Measurements from ENCODE around the gene C7orf33.

The C7orf33 gene

GRCh38 chr7:148624735-148625134 lies 34.2 kb downstream of the C7orf33 start:
- in situ Hi-C loops (cut with MboI; ENCODE audit: low sequenced_read_pairs): no loop called here

- in situ Hi-C loops (cut with MboI; ENCODE audit: low sequenced_read_pairs): no loop called here
Measured at GRCh38 chr7:148625342-148625741, 34.8 kb downstream of the C7orf33 start.

- in situ Hi-C loops (cut with MboI; ENCODE audit: low sequenced_read_pairs): no loop called here
Measured at GRCh38 chr7:148626828-148627227, 36.3 kb downstream of the C7orf33 start.

- in situ Hi-C loops (cut with MboI; ENCODE audit: low sequenced_read_pairs): no loop called here
Measured at GRCh38 chr7:148628011-148628410, 37.4 kb downstream of the C7orf33 start.

- in situ Hi-C loops (cut with MboI; ENCODE audit: low sequenced_read_pairs): no loop called here
Measured at GRCh38 chr7:148630078-148630477, 39.5 kb downstream of the C7orf33 start.

GRCh38 chr7:148633761-148634160 lies 43.2 kb downstream of the C7orf33 start:
- in situ Hi-C loops (cut with MboI; ENCODE audit: low sequenced_read_pairs): no loop called here

GRCh38 chr7:148637094-148637493 lies 46.5 kb downstream of the C7orf33 start:
- in situ Hi-C loops (cut with MboI; ENCODE audit: low sequenced_read_pairs): no loop called here

GRCh38 chr7:148645898-148646297 lies 55.3 kb downstream of the C7orf33 start:
- in situ Hi-C loops (cut with MboI; ENCODE audit: low sequenced_read_pairs): no loop called here

- in situ Hi-C loops (cut with MboI; ENCODE audit: low sequenced_read_pairs): no loop called here
Measured at GRCh38 chr7:148650232-148650858, 59.8 kb downstream of the C7orf33 start.

GRCh38 chr7:148652773-148653172 lies 62.2 kb downstream of the C7orf33 start:
- in situ Hi-C loops (cut with MboI; ENCODE audit: low sequenced_read_pairs): no loop called here

GRCh38 chr7:148657929-148658328 lies 67.4 kb downstream of the C7orf33 start:
- in situ Hi-C loops (cut with MboI; ENCODE audit: low sequenced_read_pairs): no loop called here

- in situ Hi-C loops (cut with MboI; ENCODE audit: low sequenced_read_pairs): no loop called here
Measured at GRCh38 chr7:148661471-148661870, 70.9 kb downstream of the C7orf33 start.

GRCh38 chr7:148662646-148663045 lies 72.1 kb downstream of the C7orf33 start:
- in situ Hi-C loops (cut with MboI; ENCODE audit: low sequenced_read_pairs): no loop called here

GRCh38 chr7:148664324-148664723 lies 73.8 kb downstream of the C7orf33 start:
- in situ Hi-C loops (cut with MboI; ENCODE audit: low sequenced_read_pairs): no loop called here

GRCh38 chr7:148665221-148665620 lies 74.7 kb downstream of the C7orf33 start:
- in situ Hi-C loops (cut with MboI; ENCODE audit: low sequenced_read_pairs): no loop called here

Measured in hTERT RPE-1 (cell line).